ENCODE data around the gene PEBP1. TPM values are rescaled to one million over a fixed set of nuclear protein-coding genes. Genes with fewer than 3 reads are reported as not detected.
"Not testable (repeated sequence)": the region's sequence is repeated elsewhere in the genome, so short reads cannot be mapped to it uniquely, and the experiment has no call there.

The PEBP1 gene
- total and polyA plus RNA-seq, 2 experiments from 2014 or later: 598 to 685 TPM

GRCh38 chr12:118127867-118128266 lies 8.1 kb upstream of the PEBP1 start:
- H3K4me3 ChIP-seq: no peak overlapping the region

GRCh38 chr12:118129436-118129835 lies 6.5 kb upstream of the PEBP1 start:
- 94% methylated on average over 5 of the region's 5 CpGs for WGBS (ENCODE audit: low lambda C conversion rate, missing lambda C conversion rate)
- H3K4me1 ChIP-seq (ENCODE audit: insufficient read depth); H3K9me2 ChIP-seq (replicated peaks; ENCODE audit: insufficient read depth); H3K4me2 ChIP-seq; H3K36me3 ChIP-seq (replicated peaks; ENCODE audit: insufficient read depth, low read depth); H3K27me3 ChIP-seq; H3K79me2 ChIP-seq; H3K27ac ChIP-seq; H2AFZ ChIP-seq; H4K20me1 ChIP-seq (ENCODE audit: insufficient read depth, poor library complexity, severe bottlenecking); H3K9me3 ChIP-seq (ENCODE audit: low read depth); H3K4me3 ChIP-seq; DNase-seq (ENCODE audit: low spot score): not testable (repeated sequence)

More at GRCh38 chr12:118127867-118128266, 8.1 kb upstream of the PEBP1 start:
- DNase-seq (ENCODE audit: low spot score): no peak
- H3K36me3 ChIP-seq (replicated peaks; ENCODE audit: insufficient read depth, low read depth): no peaks in the 10 kb centered on the region
- no peak overlapping the region for H3K27ac ChIP-seq
- no peak overlapping the region for H2AFZ ChIP-seq
- peaks cover 3% of the 10 kb centered on the region for H3K79me2 ChIP-seq
- H3K27me3 ChIP-seq: no peaks in the 10 kb centered on the region
- no peak for TF ChIP-seq CTCF (IDR thresholded peaks at IDR 0.05; ENCODE audit: poor library complexity)
- no peak for TF ChIP-seq EZH2phosphoT487 (IDR thresholded peaks at IDR 0.05; ENCODE audit: low read depth, severe bottlenecking, unreplicated experiment)
- TF ChIP-seq EZH2 (IDR thresholded peaks at IDR 0.05; ENCODE audit: borderline replicate concordance): no peak
- H3K4me1 ChIP-seq (ENCODE audit: insufficient read depth): peaks cover 4% of the 10 kb centered on the region
- H3K9me3 ChIP-seq (ENCODE audit: low read depth): no peaks in the 10 kb centered on the region
- H4K20me1 ChIP-seq (ENCODE audit: insufficient read depth, poor library complexity, severe bottlenecking): no peaks in the 10 kb centered on the region
- no peak overlapping the region for H3K4me2 ChIP-seq
- WGBS (ENCODE audit: low lambda C conversion rate, missing lambda C conversion rate): over 99% methylated on average over 5 of the region's 5 CpGs
- no peaks in the 10 kb centered on the region for H3K9me2 ChIP-seq (replicated peaks; ENCODE audit: insufficient read depth)

DNA sequence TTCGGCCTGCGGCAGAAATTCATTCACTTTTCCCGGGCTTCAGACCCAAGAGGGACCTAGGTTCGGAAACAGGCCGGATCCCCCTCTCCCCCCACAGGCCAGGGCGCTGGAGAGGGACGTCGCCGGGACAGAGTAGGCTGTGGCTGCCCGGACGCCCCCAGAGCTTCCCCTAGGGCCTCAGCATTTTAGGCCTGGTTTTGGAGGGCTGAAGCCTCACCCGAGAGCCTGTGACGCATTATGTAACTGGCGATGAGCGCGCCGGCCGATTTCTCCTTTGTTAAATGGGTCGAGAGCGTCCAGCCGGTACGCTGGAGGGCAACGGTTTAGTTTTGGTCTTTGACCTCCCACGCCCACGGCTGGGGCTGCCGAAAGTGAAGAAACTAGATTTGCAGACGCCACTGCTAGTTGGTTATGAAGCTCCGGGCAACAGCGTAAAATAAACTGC lies 657 bp downstream of the PEBP1 start:
- DNase-seq (ENCODE audit: low spot score): peak; percentile 71
- 2% methylated on average over 29 of the region's 29 CpGs for WGBS (ENCODE audit: low lambda C conversion rate, missing lambda C conversion rate)

DNA sequence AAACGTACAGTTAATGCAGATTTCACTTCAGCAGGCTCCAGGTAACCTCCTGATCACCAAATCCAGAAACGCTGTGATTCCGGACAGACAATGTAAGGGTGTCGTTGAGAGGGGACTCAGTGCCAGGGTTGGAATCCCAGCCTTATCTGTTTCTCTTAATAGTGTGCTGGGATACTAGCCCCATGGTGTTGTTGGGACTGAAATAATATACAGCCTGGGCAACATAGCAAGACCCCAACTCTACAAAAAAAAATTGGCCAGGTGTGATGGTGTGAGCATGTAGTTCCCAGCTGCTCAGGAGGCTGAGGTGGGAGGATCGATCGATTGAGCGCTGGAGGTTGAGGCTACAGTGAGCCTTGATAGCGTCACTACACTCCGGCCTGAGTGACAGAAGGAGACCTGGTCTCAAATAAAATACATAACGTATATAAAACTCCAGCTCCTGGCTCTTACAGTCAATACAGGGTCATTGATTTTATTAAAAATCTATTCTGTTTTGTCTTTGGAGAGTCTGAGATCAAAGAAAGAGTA lies 1.3 kb downstream of the PEBP1 start:
- WGBS (ENCODE audit: low lambda C conversion rate, missing lambda C conversion rate): 73% methylated on average over 10 of the region's 10 CpGs
- no peaks in the 10 kb centered on the region for H3K9me3 ChIP-seq (ENCODE audit: low read depth)
- no peak for TF ChIP-seq EZH2phosphoT487 (IDR thresholded peaks at IDR 0.05; ENCODE audit: low read depth, severe bottlenecking, unreplicated experiment)
- TF ChIP-seq EZH2 (IDR thresholded peaks at IDR 0.05; ENCODE audit: borderline replicate concordance): no peak
- peaks cover 16% of the 10 kb centered on the region for H3K4me1 ChIP-seq (ENCODE audit: insufficient read depth)
- H3K36me3 ChIP-seq (replicated peaks; ENCODE audit: insufficient read depth, low read depth): no peaks in the 10 kb centered on the region
- H4K20me1 ChIP-seq (ENCODE audit: insufficient read depth, poor library complexity, severe bottlenecking): no peaks in the 10 kb centered on the region
- peak overlapping the region; percentile 81 for H3K4me2 ChIP-seq
- H3K27ac ChIP-seq: peak overlapping the region; percentile 84
- H3K9me2 ChIP-seq (replicated peaks; ENCODE audit: insufficient read depth): no peaks in the 10 kb centered on the region
- H3K27me3 ChIP-seq: no peaks in the 10 kb centered on the region
- peak overlapping the region; percentile 91 for H3K4me3 ChIP-seq
- H3K79me2 ChIP-seq: peaks cover 65% of the 10 kb centered on the region
- no peak for DNase-seq (ENCODE audit: low spot score)
- peak overlapping the region; percentile 58 for H2AFZ ChIP-seq

More for the DNA sequence above, 657 bp downstream of the PEBP1 start:
- Histone ChIP-seq H4K20me1 (ENCODE audit: insufficient read depth, poor library complexity, severe bottlenecking) (no peaks in the 10 kb centered on the region), H2AFZ (peak overlapping the region; percentile 58), H3K36me3 (replicated peaks; ENCODE audit: insufficient read depth, low read depth) (no peaks in the 10 kb centered on the region), H3K4me1 (ENCODE audit: insufficient read depth) (peaks cover 16% of the 10 kb centered on the region), H3K79me2 (peaks cover 65% of the 10 kb centered on the region), H3K27ac (peak overlapping the region; percentile 84), H3K4me3 (peak overlapping the region; percentile 91), H3K9me3 (ENCODE audit: low read depth) (no peaks in the 10 kb centered on the region), H3K9me2 (replicated peaks; ENCODE audit: insufficient read depth) (no peaks in the 10 kb centered on the region), H3K27me3 (no peaks in the 10 kb centered on the region), H3K4me2 (peak overlapping the region; percentile 81)
- no peak for TF ChIP-seq CTCF (IDR thresholded peaks at IDR 0.05; ENCODE audit: poor library complexity)

Measured in hepatocyte (in vitro differentiated cells).